Activated effector memory CD4-positive, alpha-beta T cell treated with anti-CD3 and anti-CD28 coated beads, Interleukin-2, amount 50 U/mL, for 16 hours (primary cell): Measurements from ENCODE around the gene KRT82.
"Not testable (repeated sequence)": the region's sequence is repeated elsewhere in the genome, so short reads cannot be mapped to it uniquely, and the experiment has no call there.

Source experiments
- DNase-seq: peaks from one replicate; pipeline ENCODE4 v3.0.0-alpha.2; 2020

Gene KRT82

GRCh38 chr12:52405922-52406385 lies at the start of gene KRT82:
Gene KRT82 (minus strand): TSS chr12:52406335. CDS start chr12:52406277, 58 bp downstream.
- no peak for DNase-seq

GRCh38 chr12:52455821-52456220 lies 49.7 kb upstream of the KRT82 start:
- no peak for DNase-seq

GRCh38 chr12:52454411-52455201 lies 48.5 kb upstream of the KRT82 start:
- no peak for DNase-seq

- no peak for DNase-seq
Observed at GRCh38 chr12:52452101-52452500, 46.0 kb upstream of the KRT82 start, which contains the start of gene KRT6B. Gene KRT6B (minus strand): TSS chr12:52452146. CDS start chr12:52452078, 68 bp downstream.

- DNase-seq, result no peak
Observed at GRCh38 chr12:52448228-52448627, 42.1 kb upstream of the KRT82 start.

- DNase-seq, result not testable (repeated sequence)
Observed at GRCh38 chr12:52447196-52447595, 41.1 kb upstream of the KRT82 start.

GRCh38 chr12:52446367-52447045 lies 40.4 kb upstream of the KRT82 start:
- no peak for DNase-seq

GRCh38 chr12:52445876-52446275 lies 39.7 kb upstream of the KRT82 start:
- no peak for DNase-seq

GRCh38 chr12:52444647-52445595 lies 38.8 kb upstream of the KRT82 start:
- DNase-seq, result no peak

GRCh38 chr12:52443966-52444365 lies 37.8 kb upstream of the KRT82 start:
- no peak for DNase-seq

GRCh38 chr12:52442600-52443061 lies 36.5 kb upstream of the KRT82 start:
- DNase-seq, result no peak

GRCh38 chr12:52441320-52441911 lies 35.3 kb upstream of the KRT82 start:
- DNase-seq, result no peak

GRCh38 chr12:52440821-52441319 lies 34.7 kb upstream of the KRT82 start:
- DNase-seq, result no peak

- DNase-seq, result no peak
Observed at GRCh38 chr12:52439845-52440244, 33.7 kb upstream of the KRT82 start.

- DNase-seq, result no peak
Observed at GRCh38 chr12:52439420-52439819, 33.3 kb upstream of the KRT82 start.

GRCh38 chr12:52438305-52439301 lies 32.5 kb upstream of the KRT82 start:
- no peak for DNase-seq

GRCh38 chr12:52437508-52437907 lies 31.4 kb upstream of the KRT82 start:
- no peak for DNase-seq

- no peak for DNase-seq
Observed at GRCh38 chr12:52436828-52437474, 30.8 kb upstream of the KRT82 start.

GRCh38 chr12:52436000-52436827 lies 30.1 kb upstream of the KRT82 start:
- DNase-seq, result no peak

GRCh38 chr12:52435659-52435999 lies 29.5 kb upstream of the KRT82 start:
- no peak for DNase-seq
